GM19099 (cell line): ENCODE measurements around the gene ANTXRL.

Experiments
- POLR2A ChIP-seq: IDR thresholded peaks from 3 replicates; pipeline ENCODE4 v1.6.1; 2011; ENCODE audit warnings: low read depth; ENCODE audit not compliant: insufficient read length; ENCODE audit errors: extremely low read depth

Gene ANTXRL

GRCh38 chr10:46304062-46304461 lies 17.3 kb downstream of the ANTXRL start:
- no peak for TF ChIP-seq POLR2A

- TF ChIP-seq POLR2A = no peak
Measured at GRCh38 chr10:46305079-46305818, 18.5 kb downstream of the ANTXRL start.

- TF ChIP-seq POLR2A = no peak
Measured at GRCh38 chr10:46305986-46306385, 19.2 kb downstream of the ANTXRL start.

- TF ChIP-seq POLR2A = no peak
Measured at GRCh38 chr10:46306516-46307184, 19.9 kb downstream of the ANTXRL start.

DNA sequence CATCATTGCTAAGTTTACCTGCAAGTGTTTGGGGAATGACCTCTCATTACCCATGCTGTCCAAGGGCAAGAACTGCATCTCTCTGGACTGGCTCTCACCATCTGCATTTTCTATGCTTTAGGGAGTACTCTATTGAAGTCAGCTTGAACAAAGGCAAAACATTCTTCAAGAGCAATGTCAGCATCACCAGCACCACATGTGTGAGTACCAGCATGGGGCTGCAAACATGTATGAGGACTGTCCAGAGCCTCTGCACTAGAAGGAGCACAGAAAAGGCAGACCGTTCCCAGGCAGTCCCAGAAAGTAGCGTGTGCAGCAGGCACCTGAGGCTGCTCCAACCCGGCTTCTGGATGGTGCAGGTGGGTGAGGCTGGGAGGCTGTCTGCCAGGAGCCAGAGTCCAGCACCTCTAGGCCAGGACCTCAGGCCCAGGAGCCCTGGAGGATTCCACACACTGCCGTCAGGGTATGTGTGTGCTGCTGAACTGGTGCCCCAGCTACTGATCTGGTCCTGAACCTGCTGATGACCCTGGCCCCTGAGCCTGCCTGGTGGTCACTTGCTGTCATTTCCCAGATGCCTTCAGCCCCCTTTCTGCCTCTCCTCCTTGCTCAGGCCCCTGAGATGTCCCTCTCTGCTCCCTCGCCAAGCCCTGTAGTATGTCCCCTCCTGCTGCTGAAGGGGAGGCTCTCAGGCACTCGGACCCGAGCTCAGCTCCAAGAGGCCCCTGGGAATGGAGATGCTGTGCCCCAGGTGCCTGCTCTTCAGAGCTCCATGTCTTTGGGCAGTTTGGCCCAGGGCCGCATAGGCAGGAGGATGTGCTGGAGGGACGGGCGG lies 20.7 kb downstream of the ANTXRL start:
- TF ChIP-seq POLR2A = no peak

- no peak for TF ChIP-seq POLR2A
Measured at GRCh38 chr10:46308113-46308415, 21.3 kb downstream of the ANTXRL start.

GRCh38 chr10:46308666-46309450 lies 22.1 kb downstream of the ANTXRL start:
- TF ChIP-seq POLR2A = no peak

- no peak for TF ChIP-seq POLR2A
Measured at GRCh38 chr10:46309511-46310142, 22.8 kb downstream of the ANTXRL start.

DNA sequence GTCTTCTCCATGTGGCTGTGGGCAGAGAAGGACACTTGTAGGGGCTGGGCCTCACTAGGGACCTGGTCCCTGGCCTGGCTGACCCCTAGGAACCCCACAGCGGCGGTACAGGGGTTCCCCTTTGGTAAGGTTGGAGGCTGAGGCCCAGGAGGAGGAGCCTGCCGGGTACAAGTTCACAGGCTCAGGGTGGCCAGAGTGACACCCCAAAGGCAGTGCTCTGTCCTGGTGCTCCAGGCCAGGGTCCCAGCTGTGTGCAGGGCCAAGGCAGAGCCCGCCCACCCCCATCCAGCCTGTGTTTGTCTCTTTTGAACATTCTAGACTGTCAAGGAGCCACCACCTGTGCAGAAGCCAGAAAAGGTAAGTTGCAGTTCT lies 23.3 kb downstream of the ANTXRL start:
- TF ChIP-seq POLR2A = no peak

DNA sequence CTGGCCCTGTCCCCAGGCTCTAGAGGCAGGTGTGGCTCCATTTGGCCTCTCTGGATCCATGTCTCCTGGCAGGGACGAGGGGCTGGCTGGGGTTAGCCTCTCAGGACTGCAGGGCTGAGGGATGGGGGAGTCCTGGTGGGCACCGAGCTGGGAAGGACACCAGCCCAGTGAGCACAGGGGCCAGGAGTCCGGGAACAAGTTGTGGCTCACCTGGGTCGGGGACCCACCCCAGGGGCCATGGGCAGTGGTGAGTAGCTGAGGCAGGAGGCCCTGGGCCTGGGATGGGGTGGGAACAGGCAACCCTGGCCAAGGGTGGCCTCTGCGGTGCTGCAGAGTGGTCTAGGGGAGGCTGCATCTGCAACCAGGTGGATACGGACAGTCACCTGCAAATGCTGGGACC lies 24.1 kb downstream of the ANTXRL start:
- TF ChIP-seq POLR2A = no peak

GRCh38 chr10:46311501-46311951 lies 24.7 kb downstream of the ANTXRL start:
- no peak for TF ChIP-seq POLR2A

DNA sequence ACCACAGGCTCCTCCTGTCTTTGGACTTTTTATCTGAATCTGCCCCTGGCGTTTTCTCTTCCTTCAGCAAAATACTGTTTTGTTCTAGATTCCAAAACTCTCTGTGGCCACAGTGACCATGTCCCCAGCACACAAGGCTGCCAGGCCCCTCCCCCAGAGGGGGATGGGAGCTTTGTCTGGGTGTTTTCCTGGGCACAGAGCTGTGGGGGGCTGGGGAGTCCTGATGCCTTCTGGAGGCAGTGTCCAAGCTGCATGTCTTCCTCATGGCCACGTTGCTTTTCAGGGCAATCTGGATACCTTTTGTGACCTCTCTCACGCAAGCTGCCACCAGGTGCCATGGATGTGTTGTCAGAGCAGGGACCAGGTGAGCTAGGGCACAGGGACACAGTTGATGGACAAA lies 26.2 kb downstream of the ANTXRL start:
- TF ChIP-seq POLR2A = no peak

DNA sequence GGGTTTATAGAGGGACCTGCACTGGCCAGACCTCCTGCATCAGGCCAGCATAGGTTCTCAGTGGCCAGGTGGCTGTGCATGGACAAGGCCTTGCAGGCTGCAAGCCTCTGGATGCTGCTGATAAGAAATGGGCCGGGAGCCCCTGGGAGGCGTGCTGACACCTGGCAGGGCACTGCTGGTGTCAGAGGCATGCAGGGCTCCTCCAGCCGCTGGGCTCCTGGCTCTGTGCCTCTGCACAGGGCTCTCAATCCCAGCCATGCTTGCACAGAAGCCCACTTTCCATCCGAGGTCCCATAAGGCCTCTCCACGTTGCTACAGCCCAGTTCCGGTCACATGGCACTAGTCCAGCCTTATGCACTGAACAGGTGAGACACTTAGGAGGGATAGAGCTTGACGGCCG lies 27.3 kb downstream of the ANTXRL start:
- TF ChIP-seq POLR2A = no peak

GRCh38 chr10:46317370-46317769 lies 30.6 kb downstream of the ANTXRL start:
- TF ChIP-seq POLR2A = no peak
